WTC11 (cell line): ENCODE measurements around the gene COA1.

Source experiments
- CREM ChIP-seq: sonication (generic); formaldehyde crosslinking; IDR thresholded peaks from 2 replicates; pipeline ENCODE4 v1.8.1; 2022; ENCODE audit warnings: mild to moderate bottlenecking, missing genetic modification reagents, moderate library complexity
- MXD4 ChIP-seq: fragments of 250-450 bp; sonication (Bioruptor Pico); IDR thresholded peaks from 2 replicates; pipeline ENCODE4 v1.8.0; 2021; ENCODE audit warnings: mild to moderate bottlenecking, moderate library complexity, borderline replicate concordance
- NR3C1 ChIP-seq: sonication (generic); formaldehyde crosslinking; conservative IDR thresholded peaks from 2 replicates; pipeline ENCODE4 v1.8.1; 2023; ENCODE audit warnings: low read depth, mild to moderate bottlenecking, missing genetic modification reagents
- STAT6 ChIP-seq: sonication (generic); formaldehyde crosslinking; conservative IDR thresholded peaks from 2 replicates; pipeline ENCODE4 v1.8.1; 2023; ENCODE audit warnings: mild to moderate bottlenecking, low read depth, missing genetic modification reagents, moderate library complexity
- USF1 ChIP-seq: sonication (generic); formaldehyde crosslinking; IDR thresholded peaks from 2 replicates; pipeline ENCODE4 v1.8.0; 2022; ENCODE audit warnings: mild to moderate bottlenecking, missing genetic modification reagents
- ZNF232 ChIP-seq: sonication (generic); formaldehyde crosslinking; IDR thresholded peaks from 2 replicates; pipeline ENCODE4 v1.8.0; 2022; ENCODE audit warnings: mild to moderate bottlenecking, missing genetic modification reagents
- TF ChIP-seq, protein P1 (sequence below): fragments of 200-600 bp; IDR thresholded peaks from 2 replicates; pipeline ENCODE4 v1.8.0; 2022; ENCODE audit warnings: antibody characterized with exemption
- TF ChIP-seq, protein P2 (sequence below): sonication (generic); formaldehyde crosslinking; IDR thresholded peaks from 2 replicates; pipeline ENCODE4 v1.8.1; 2022; ENCODE audit warnings: low read depth, missing genetic modification reagents, borderline replicate concordance

DNA sequence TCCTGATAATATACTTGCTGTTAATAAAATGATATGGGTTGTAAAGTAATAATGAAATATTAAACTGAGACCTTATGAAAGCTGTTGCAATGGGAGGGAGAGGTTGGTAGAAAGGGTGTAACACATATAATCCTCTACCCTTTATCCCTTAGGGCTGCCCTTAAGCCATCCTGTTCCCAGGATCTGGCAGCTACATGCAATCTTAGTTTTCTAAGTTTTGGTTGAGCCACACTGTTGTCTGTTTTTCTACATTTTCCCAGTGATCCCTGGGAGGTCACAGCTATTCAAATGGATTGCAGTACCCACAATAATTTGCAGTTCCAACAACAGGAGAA lies 6.3 kb downstream of the COA1 start:
- TF ChIP-seq, protein P1, sequence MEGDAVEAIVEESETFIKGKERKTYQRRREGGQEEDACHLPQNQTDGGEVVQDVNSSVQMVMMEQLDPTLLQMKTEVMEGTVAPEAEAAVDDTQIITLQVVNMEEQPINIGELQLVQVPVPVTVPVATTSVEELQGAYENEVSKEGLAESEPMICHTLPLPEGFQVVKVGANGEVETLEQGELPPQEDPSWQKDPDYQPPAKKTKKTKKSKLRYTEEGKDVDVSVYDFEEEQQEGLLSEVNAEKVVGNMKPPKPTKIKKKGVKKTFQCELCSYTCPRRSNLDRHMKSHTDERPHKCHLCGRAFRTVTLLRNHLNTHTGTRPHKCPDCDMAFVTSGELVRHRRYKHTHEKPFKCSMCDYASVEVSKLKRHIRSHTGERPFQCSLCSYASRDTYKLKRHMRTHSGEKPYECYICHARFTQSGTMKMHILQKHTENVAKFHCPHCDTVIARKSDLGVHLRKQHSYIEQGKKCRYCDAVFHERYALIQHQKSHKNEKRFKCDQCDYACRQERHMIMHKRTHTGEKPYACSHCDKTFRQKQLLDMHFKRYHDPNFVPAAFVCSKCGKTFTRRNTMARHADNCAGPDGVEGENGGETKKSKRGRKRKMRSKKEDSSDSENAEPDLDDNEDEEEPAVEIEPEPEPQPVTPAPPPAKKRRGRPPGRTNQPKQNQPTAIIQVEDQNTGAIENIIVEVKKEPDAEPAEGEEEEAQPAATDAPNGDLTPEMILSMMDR, result no peak
- TF ChIP-seq USF1 (CRISPR knock-in tag) (no peak), MXD4 (CRISPR knock-in tag) (no peak), NR3C1 (CRISPR knock-in tag) (no peak), ZNF232 (no peak), CREM (CRISPR knock-in tag) (no peak), STAT6 (no peak)
- TF ChIP-seq, protein P2, sequence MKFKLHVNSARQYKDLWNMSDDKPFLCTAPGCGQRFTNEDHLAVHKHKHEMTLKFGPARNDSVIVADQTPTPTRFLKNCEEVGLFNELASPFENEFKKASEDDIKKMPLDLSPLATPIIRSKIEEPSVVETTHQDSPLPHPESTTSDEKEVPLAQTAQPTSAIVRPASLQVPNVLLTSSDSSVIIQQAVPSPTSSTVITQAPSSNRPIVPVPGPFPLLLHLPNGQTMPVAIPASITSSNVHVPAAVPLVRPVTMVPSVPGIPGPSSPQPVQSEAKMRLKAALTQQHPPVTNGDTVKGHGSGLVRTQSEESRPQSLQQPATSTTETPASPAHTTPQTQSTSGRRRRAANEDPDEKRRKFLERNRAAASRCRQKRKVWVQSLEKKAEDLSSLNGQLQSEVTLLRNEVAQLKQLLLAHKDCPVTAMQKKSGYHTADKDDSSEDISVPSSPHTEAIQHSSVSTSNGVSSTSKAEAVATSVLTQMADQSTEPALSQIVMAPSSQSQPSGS (CRISPR knock-in tag), result no peak
